ENCODE data around the gene CITED4. TPM values are rescaled to one million over a fixed set of nuclear protein-coding genes. Genes with fewer than 3 reads are reported as not detected.

CITED4 gene
- total and polyA plus RNA-seq, 8 donors: 2.4 to 6.9 (median 3.5) TPM

GRCh38 chr1:40830419-40830943, 31.7 kb downstream of the CITED4 start:
- H3K36me3 ChIP-seq: no peaks in the 10 kb centered on the region
- peaks cover 2 to 5% of the 10 kb centered on the region in 2 donors for H3K4me1 ChIP-seq
- ATAC-seq: no peak
- no peak overlapping the region for H3K27ac ChIP-seq
- intact Hi-C loops (cut with DNase I): no loop called here
- no peak for TF ChIP-seq CTCF (IDR thresholded peaks at IDR 0.05)
- peak in 1 of 4 donors; percentile 44 for DNase-seq
- no peak overlapping the region for H3K4me3 ChIP-seq
- no peaks in the 10 kb centered on the region for H3K27me3 ChIP-seq
- H3K9me3 ChIP-seq: no peaks in the 10 kb centered on the region

GRCh38 chr1:40829631-40830245, 32.4 kb downstream of the CITED4 start:
- intact Hi-C loops (cut with DNase I): no loop called here
- H3K36me3 ChIP-seq: no peaks in the 10 kb centered on the region
- DNase-seq (no peak), ATAC-seq (no peak)
- no peaks in the 10 kb centered on the region for H3K27me3 ChIP-seq
- H3K27ac ChIP-seq: no peak overlapping the region
- H3K9me3 ChIP-seq: no peaks in the 10 kb centered on the region
- H3K4me3 ChIP-seq: no peak overlapping the region
- no peak for TF ChIP-seq CTCF (IDR thresholded peaks at IDR 0.05)
- peaks cover 6 to 13% of the 10 kb centered on the region in 2 donors for H3K4me1 ChIP-seq

- no peaks in the 10 kb centered on the region for H3K9me3 ChIP-seq
- intact Hi-C loops (cut with DNase I): no loop called here
- H3K27me3 ChIP-seq: no peaks in the 10 kb centered on the region
- H3K4me3 ChIP-seq: no peak overlapping the region
- DNase-seq (no peak), ATAC-seq (no peak)
- H3K4me1 ChIP-seq: peaks cover 6 to 18% of the 10 kb centered on the region in 2 donors
- TF ChIP-seq CTCF (IDR thresholded peaks at IDR 0.05): no peak
- no peak overlapping the region for H3K27ac ChIP-seq
- H3K36me3 ChIP-seq: no peaks in the 10 kb centered on the region
Measured at GRCh38 chr1:40825996-40826395, 36.2 kb downstream of the CITED4 start.

DNA sequence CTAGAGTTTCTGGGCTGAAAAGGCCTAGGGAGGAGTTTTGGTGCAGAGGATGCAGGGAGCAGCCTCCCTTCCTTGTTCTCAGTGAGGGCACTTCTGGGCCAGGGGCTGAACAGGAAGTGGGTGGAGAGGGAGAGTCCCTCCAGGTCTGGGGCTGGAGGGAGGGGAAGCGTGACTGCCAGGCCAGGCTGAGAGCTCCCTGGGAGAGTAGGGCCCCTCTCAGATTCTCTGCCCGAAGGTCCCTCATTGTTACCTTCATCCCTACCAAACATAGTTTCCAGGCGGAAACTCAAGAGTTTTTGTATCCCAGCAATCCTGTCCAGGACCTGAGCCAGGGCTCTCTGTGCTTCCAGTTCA, 36.8 kb downstream of the CITED4 start:
- no peaks in the 10 kb centered on the region for H3K27me3 ChIP-seq
- no peaks in the 10 kb centered on the region for H3K9me3 ChIP-seq
- no peak for TF ChIP-seq CTCF (IDR thresholded peaks at IDR 0.05)
- no peaks in the 10 kb centered on the region for H3K36me3 ChIP-seq
- no peak overlapping the region for H3K4me3 ChIP-seq
- no peak overlapping the region for H3K27ac ChIP-seq
- peaks cover 6 to 18% of the 10 kb centered on the region in 2 donors for H3K4me1 ChIP-seq
- ATAC-seq: peak; percentile 61
- intact Hi-C loops (cut with DNase I): no loop called here
- peak in 2 of 4 donors; percentile 58 for DNase-seq

DNA sequence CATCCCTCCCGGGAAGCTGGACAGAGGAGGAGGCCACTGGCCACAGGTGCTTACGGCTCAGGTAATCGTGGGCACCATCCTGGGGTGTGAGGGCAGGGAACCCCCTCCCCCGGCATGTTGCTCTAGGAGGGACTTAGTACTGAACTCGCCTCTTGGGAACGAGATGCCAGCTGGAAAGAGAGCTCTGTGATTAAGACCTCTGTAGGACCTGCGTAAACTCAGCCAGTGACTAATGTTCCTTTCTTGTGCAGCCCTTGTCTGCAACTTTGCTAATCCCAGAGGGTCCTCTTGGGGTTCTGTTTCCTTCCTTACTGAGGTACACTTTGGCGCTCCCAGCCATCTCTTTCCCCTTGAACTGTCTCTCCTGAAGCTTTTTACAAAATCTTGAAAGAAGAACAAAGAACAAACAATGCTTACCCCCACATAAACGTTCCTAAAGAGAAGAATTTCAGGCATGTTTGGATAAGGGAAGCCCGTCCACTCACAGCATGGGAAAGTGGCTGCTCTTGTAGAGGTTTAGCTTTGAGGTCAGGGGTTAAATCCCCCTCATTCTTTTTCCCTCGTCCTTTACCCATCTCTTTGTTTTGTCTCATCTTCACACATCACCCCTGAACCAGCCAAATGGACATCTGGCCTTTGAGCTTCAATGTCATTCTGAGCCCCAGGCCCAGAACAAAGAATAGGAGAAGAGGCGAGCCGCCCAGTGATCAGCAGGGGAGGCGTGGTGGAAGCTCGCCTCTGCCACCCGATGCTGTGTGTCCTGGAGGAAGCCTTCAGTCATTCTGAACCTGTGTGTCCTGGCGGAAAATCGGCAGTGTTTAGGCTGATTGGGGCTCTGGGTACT, 37.4 kb downstream of the CITED4 start:
- intact Hi-C loops (cut with DNase I): no loop called here
- ATAC-seq (peak; percentile 68), DNase-seq (peak in 1 of 4 donors; percentile 53)
- Histone ChIP-seq H3K36me3 (no peaks in the 10 kb centered on the region), H3K4me3 (no peak overlapping the region), H3K4me1 (peaks cover 6 to 18% of the 10 kb centered on the region in 2 donors), H3K27me3 (no peaks in the 10 kb centered on the region), H3K27ac (no peak overlapping the region), H3K9me3 (no peaks in the 10 kb centered on the region)
- TF ChIP-seq CTCF (IDR thresholded peaks at IDR 0.05): no peak

Data from left lung (tissue), 10 donors.